Heart right ventricle (tissue), 16 donors: Measurements from ENCODE around the gene PRLR. TPM values are rescaled to one million over a fixed set of nuclear protein-coding genes. Genes with fewer than 3 reads are reported as not detected.

Source experiments
- ATAC-seq, 8 donors: fragments of 200-7000 bp; cut with Tn5 transposase; one replicate each; pipeline ENCODE4 v1.9.1; 2020; ENCODE audit warnings: mild to moderate bottlenecking in 8 of 8, moderate library complexity in 8 of 8, moderate number of reproducible peaks in 1 of 8
- DNase-seq, 2 donors: peaks; one replicate each; pipeline ENCODE4 v3.0.0-alpha.2; 2020
- H3K27ac ChIP-seq, 10 donors: fragments of 200-600 bp; sonication (generic) in 2 of 10; one replicate each; pipeline versions ENCODE4 v1.5.0 to v1.8.0; 2020 to 2022; ENCODE audit warnings: mild to moderate bottlenecking in 3 of 10
- H3K27me3 ChIP-seq, 7 donors: fragments of 200-600 bp; one replicate each; pipeline ENCODE4 v1.8.0; 2021 to 2022; ENCODE audit warnings: mild to moderate bottlenecking in 2 of 7
- H3K36me3 ChIP-seq, 9 donors: fragments of 200-600 bp; sonication (generic) in 1 of 9; one replicate each; pipeline versions ENCODE4 v1.5.0 to v1.8.0; 2020 to 2022; ENCODE audit warnings: mild to moderate bottlenecking in 2 of 9
- H3K4me1 ChIP-seq, 9 donors: fragments of 200-600 bp; sonication (generic) in 1 of 9; one replicate each; pipeline versions ENCODE4 v1.5.0 to v1.8.0; 2020 to 2022; ENCODE audit warnings: mild to moderate bottlenecking in 4 of 9
- H3K4me3 ChIP-seq, 10 donors: fragments of 200-600 bp; sonication (generic) in 2 of 10; one replicate each; pipeline versions ENCODE4 v1.5.0 to v1.8.0; 2020 to 2022; ENCODE audit warnings: mild to moderate bottlenecking in 7 of 10, moderate library complexity in 2 of 10
- H3K9me3 ChIP-seq, 11 donors: fragments of 200-600 bp in 10 of 11; sonication (generic) in 2 of 11; one replicate each; pipeline versions ENCODE4 v1.5.0 to v1.8.0; 2013 to 2022; ENCODE audit warnings: mild to moderate bottlenecking in 2 of 11, control low read depth in 1 of 11, moderate library complexity in 1 of 11
- CTCF ChIP-seq, 9 donors: fragments of 200-600 bp; sonication (generic) in 2 of 9; IDR thresholded peaks; one replicate each; pipeline versions ENCODE4 v1.5.0 to v1.8.0; 2021 to 2022; ENCODE audit warnings: antibody characterized with exemption in 9 of 9, mild to moderate bottlenecking in 5 of 9, moderate library complexity in 1 of 9
- WGBS, 2 donors: extraction: QIAGEN DNeasy Blood & Tissue Kit; methylation state at CpG; one replicate each; pipeline ENCODE4 v1.1.7; 2013; ENCODE audit warnings: inconsistent platforms in 1 of 2; 5-methylcytosine and 5-hydroxymethylcytosine counted together
- intact Hi-C, 10 donors: fragments of 100-400 bp; cut with DNase I; formaldehyde crosslinking; loops; one replicate each; pipeline versions ENCODE4 v1.11.1 to v1.14.2; 2022
- polyA plus RNA-seq, 2 donors: library from polyadenylated mRNA; stranded (reverse); fragments of 200-250 nt; gene quantifications; one replicate each; pipeline ENCODE4 v1.2.3, GENCODE V29; 2013
- total RNA-seq, 10 donors: library from RNA; stranded (reverse); fragmentation: NEBNext Ultra II Directional in 3 of 10; extraction: Animal tissue kit (Norgen Biotek cat#: 25700) in 3 of 10; gene quantifications; one replicate each; pipeline versions ENCODE4 v1.2.1 to v1.2.4, GENCODE V29; 2021 to 2023
- donor health status: Arrhythmogenic right ventricular cardiomyopathy.
- donor health status: ischemic (EF 13 %, LVEDD 7.1; RV severe dilation, severe dysfunction).
- donor health status: healthy with polysubstance abuse.
- donor health status: DM: no; HTN: yes; CAD: no.
- donor health status: DM: no; HTN: no; CAD: no.
- donor health status: ischemic (EF 25% LVEDD 6.9; RV normal size, moderate dysfunction).
- donor health status: ischemic (EF 25% LVEDD 5.7; RV mildly dilated, moderate dysfunction).
- donor health status: healthy.
- donor health status: DM: yes; HTN: yes; CAD: no.
- donor health status: Ischemic cardiomyopathy.
- donor health status: ischemic (EF 35%, LVEDD 5.7; RV mildly dilated, moderate dysfunction).
- donor health status: nonischemic (EF 11% LVEDD 7.7; RV severe dilation, severe dysfunction).
- donor health status: DM: yes; HTN: yes; CAD: no.
- donor health status: PGD.
- donor health status: ischemic (EF 29% LVEDD 5.4; RV normal size, mild dysfunction).
- donor health status: nonischemic (EF 23%, LVEDD 6.1; RV moderate dilation, normal function).

The PRLR gene
- total and polyA plus RNA-seq, 12 donors = 0.04 to 1.3 (median 0.47) TPM

- WGBS, 2 donors = 73 to 85% methylated on average over 4 of the region's 4 CpGs
These were observed 2.6 kb downstream of the PRLR start for GRCh38 chr5:35227720-35228119.

GRCh38 chr5:35223787-35224395, 6.4 kb downstream of the PRLR start:
- TF ChIP-seq CTCF (IDR thresholded peaks at IDR 0.05) = no peak
- ATAC-seq (peak in 1 of 8 donors; percentile 34), DNase-seq (no peak)
- Histone ChIP-seq H3K4me3 (no peak overlapping the region), H3K4me1 (no peaks in the 10 kb centered on the region), H3K9me3 (no peaks in the 10 kb centered on the region), H3K36me3 (no peaks in the 10 kb centered on the region), H3K27me3 (peaks cover 0 to 31% (median 21%) of the 10 kb centered on the region in 7 donors), H3K27ac (no peak overlapping the region)
- 44% methylated on average over 7 of the region's 7 CpGs for WGBS, 2 donors
- intact Hi-C loops = no loop called here

More at GRCh38 chr5:35227720-35228119, 2.6 kb downstream of the PRLR start:
- no peak for TF ChIP-seq CTCF (IDR thresholded peaks at IDR 0.05)
- peaks cover 0 to 64% (median 52%) of the 10 kb centered on the region in 7 donors for H3K27me3 ChIP-seq
- H3K27ac ChIP-seq = no peak overlapping the region
- intact Hi-C loops = no loop called here
- H3K9me3 ChIP-seq = no peaks in the 10 kb centered on the region
- no peak overlapping the region for H3K4me3 ChIP-seq
- peaks cover 0 to 19% (median 9%) of the 10 kb centered on the region in 9 donors for H3K4me1 ChIP-seq
- no peak for ATAC-seq
- H3K36me3 ChIP-seq = no peaks in the 10 kb centered on the region
- DNase-seq = no peak

GRCh38 chr5:35220967-35221366, 9.3 kb downstream of the PRLR start:
- Histone ChIP-seq H3K4me1 (no peaks in the 10 kb centered on the region), H3K9me3 (no peaks in the 10 kb centered on the region), H3K4me3 (no peak overlapping the region), H3K27me3 (peaks cover 0 to 9% (median 0%) of the 10 kb centered on the region in 7 donors), H3K36me3 (no peaks in the 10 kb centered on the region), H3K27ac (no peak overlapping the region)
- ATAC-seq (no peak), DNase-seq (no peak)
- TF ChIP-seq CTCF (IDR thresholded peaks at IDR 0.05) = no peak
- intact Hi-C loops = no loop called here

GRCh38 chr5:35218981-35219380, 11.3 kb downstream of the PRLR start:
- TF ChIP-seq CTCF (IDR thresholded peaks at IDR 0.05) = no peak
- 95 to 97% methylated on average over 4 of the region's 4 CpGs for WGBS, 2 donors
- ATAC-seq = no peak
- Histone ChIP-seq H3K4me1 (no peaks in the 10 kb centered on the region), H3K36me3 (no peaks in the 10 kb centered on the region), H3K27me3 (peaks cover 0 to 4% (median 0%) of the 10 kb centered on the region in 7 donors), H3K27ac (no peak overlapping the region), H3K9me3 (no peaks in the 10 kb centered on the region), H3K4me3 (no peak overlapping the region)
- DNase-seq = no peak
- intact Hi-C loops = no loop called here
